ENCODE data around the gene ETF1.
A peak's percentile ranks its signal among the peaks of the same experiment; 100 is the strongest.

The ETF1 gene

GRCh38 chr5:138542956-138543729 is at the start of gene ETF1:
ETF1 (minus strand) TSS chr5:138543236; CDS start chr5:138542918, 318 bp downstream.
- DNase-seq (ENCODE audit: low read depth): peak; percentile 96
- no peak for TF ChIP-seq CTCF (IDR thresholded peaks at IDR 0.05; ENCODE audit: low read depth, low read length, missing control alignments)
- peak within 1 kb of the TSS; percentile 72 for H3K4me3 ChIP-seq (ENCODE audit: low read depth, low read length)

- TF ChIP-seq CTCF (IDR thresholded peaks at IDR 0.05; ENCODE audit: low read depth, low read length, missing control alignments): no peak
- DNase-seq (ENCODE audit: low read depth): no peak
- H3K4me3 ChIP-seq (ENCODE audit: low read depth, low read length): no peak overlapping the region
Observed at GRCh38 chr5:138588013-138588788, 45.2 kb upstream of the ETF1 start.

- H3K4me3 ChIP-seq (ENCODE audit: low read depth, low read length): no peak overlapping the region
- no peak for DNase-seq (ENCODE audit: low read depth)
- TF ChIP-seq CTCF (IDR thresholded peaks at IDR 0.05; ENCODE audit: low read depth, low read length, missing control alignments): no peak
Observed at GRCh38 chr5:138585157-138585556, 42.1 kb upstream of the ETF1 start.

GRCh38 chr5:138583984-138584637 is 41.1 kb upstream of the ETF1 start:
- DNase-seq (ENCODE audit: low read depth): no peak

GRCh38 chr5:138582959-138583358 is 39.9 kb upstream of the ETF1 start:
- no peak for DNase-seq (ENCODE audit: low read depth)
- H3K4me3 ChIP-seq (ENCODE audit: low read depth, low read length): no peak overlapping the region
- no peak for TF ChIP-seq CTCF (IDR thresholded peaks at IDR 0.05; ENCODE audit: low read depth, low read length, missing control alignments)

More at GRCh38 chr5:138583984-138584637, 41.1 kb upstream of the ETF1 start:
- H3K4me3 ChIP-seq (ENCODE audit: low read depth, low read length): no peak overlapping the region
- no peak for TF ChIP-seq CTCF (IDR thresholded peaks at IDR 0.05; ENCODE audit: low read depth, low read length, missing control alignments)

GRCh38 chr5:138580777-138581176 is 37.7 kb upstream of the ETF1 start:
- no peak for TF ChIP-seq CTCF (IDR thresholded peaks at IDR 0.05; ENCODE audit: low read depth, low read length, missing control alignments)
- DNase-seq (ENCODE audit: low read depth): no peak
- no peak overlapping the region for H3K4me3 ChIP-seq (ENCODE audit: low read depth, low read length)
